Measurements from ENCODE around the gene CD9. TPM values are rescaled to one million over a fixed set of nuclear protein-coding genes. Genes with fewer than 3 reads are reported as not detected.

CD9 gene
- polyA plus RNA-seq, 2 donors = 467 to 898 TPM

DNA sequence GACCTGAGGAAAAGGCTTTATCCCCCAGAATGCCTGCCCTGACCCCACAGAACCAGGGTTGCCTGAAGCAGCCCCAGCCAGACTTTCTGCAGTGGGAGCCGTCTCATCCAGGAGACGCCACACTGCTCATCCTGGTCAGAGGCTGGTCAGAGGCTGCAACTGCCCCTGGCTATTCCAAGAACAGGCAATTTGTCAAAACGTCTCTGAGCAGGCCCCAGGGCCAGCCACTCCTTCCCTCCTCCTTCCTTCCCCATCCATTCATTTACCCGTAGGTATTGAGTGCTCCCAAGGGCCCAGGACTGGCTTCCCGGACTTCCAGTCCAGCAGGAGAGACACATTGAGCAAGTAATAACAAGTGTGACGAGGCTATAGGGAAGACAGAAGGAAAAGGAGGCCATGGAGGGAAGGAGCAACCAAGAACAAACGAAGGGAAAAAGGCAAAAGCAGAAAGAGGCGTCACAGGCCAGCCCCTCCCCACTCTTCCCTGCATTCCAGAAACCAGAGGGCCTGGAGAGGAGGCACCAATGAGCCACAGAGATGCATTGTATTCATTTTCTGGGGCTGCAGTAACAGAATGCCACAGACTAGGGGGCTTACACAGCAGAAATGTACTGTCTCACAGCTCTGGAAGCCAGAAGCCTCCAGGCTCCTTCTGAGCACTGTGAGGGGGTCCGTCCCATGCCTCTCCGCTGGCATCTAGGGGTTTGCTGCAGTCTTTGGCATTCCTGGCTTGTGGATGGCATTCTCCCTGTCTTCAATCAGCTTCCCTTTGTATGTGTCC is 21.0 kb upstream of the CD9 start:
- no peak overlapping the region for H3K4me3 ChIP-seq (ENCODE audit: low read depth in 1 of 2, low read length in 2 of 2)
- no peaks in the 10 kb centered on the region for H3K27me3 ChIP-seq (ENCODE audit: control insufficient read depth in 1 of 2, insufficient read depth in 2 of 2, low read length in 2 of 2)
- peak overlapping the region; percentile 17 to 56 for H3K27ac ChIP-seq (ENCODE audit: low read depth in 2 of 2, low read length in 1 of 2)
- no peaks in the 10 kb centered on the region for H3K36me3 ChIP-seq (ENCODE audit: control insufficient read depth in 2 of 2, insufficient read depth in 2 of 2, low read length in 1 of 2)
- WGBS, 2 donors = 57 to 72% methylated on average over 10 of the region's 10 CpGs
- no peaks in the 10 kb centered on the region for H3K9me3 ChIP-seq (ENCODE audit: control insufficient read depth in 2 of 2, insufficient read depth in 1 of 2, low read depth in 1 of 2, low read length in 1 of 2)
- H3K4me1 ChIP-seq (ENCODE audit: control insufficient read depth in 2 of 2, insufficient read depth in 2 of 2, low read length in 1 of 2) = peaks cover 0 to 32% of the 10 kb centered on the region in 2 donors

DNA sequence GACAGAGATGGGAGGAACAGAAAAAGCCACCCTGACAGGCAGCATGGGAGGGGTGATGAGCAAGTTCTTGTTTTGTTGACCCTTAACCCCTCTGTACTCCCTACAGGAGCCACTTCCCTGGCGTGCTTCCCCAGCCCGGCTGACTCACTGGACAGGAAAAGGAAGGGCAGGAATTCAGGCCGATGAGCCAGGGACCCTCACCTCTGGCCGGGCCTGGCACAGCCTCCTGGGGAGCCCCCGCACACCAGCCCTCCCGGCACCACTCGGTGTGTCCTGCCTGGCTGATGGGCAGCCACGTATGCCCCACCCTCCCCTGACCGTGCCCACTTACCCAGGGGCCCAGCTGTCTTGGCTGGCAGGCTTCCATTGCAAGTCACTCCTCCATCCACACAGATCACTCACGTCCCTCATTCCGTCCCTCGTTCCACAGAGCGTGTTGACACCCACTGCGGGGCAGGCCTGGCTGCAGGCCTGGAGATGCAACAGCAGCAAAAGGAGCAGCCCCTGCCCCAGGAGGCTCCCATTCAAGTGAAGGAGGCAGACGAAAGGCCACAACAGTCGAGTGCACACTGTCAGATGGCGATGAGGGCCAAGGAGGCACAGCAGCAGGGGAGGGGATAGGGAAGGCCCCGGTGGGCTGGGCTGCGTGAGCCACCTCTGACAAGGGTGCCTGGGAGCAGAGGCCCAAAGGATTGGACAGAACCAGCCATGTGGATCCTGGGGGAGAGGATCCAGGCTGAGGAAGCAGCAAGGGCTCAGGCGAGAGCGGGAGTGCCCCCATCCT is 19.7 kb upstream of the CD9 start:
- 70 to 72% methylated on average over 21 of the region's 21 CpGs for WGBS, 2 donors
- H3K4me3 ChIP-seq (ENCODE audit: low read depth in 1 of 2, low read length in 2 of 2) = no peak overlapping the region
- H3K36me3 ChIP-seq (ENCODE audit: control insufficient read depth in 2 of 2, insufficient read depth in 2 of 2, low read length in 1 of 2) = no peaks in the 10 kb centered on the region
- H3K4me1 ChIP-seq (ENCODE audit: control insufficient read depth in 2 of 2, insufficient read depth in 2 of 2, low read length in 1 of 2) = peaks cover 0 to 32% of the 10 kb centered on the region in 2 donors
- peak overlapping the region; percentile 25 to 37 for H3K27ac ChIP-seq (ENCODE audit: low read depth in 2 of 2, low read length in 1 of 2)
- H3K27me3 ChIP-seq (ENCODE audit: control insufficient read depth in 1 of 2, insufficient read depth in 2 of 2, low read length in 2 of 2) = no peaks in the 10 kb centered on the region
- H3K9me3 ChIP-seq (ENCODE audit: control insufficient read depth in 2 of 2, insufficient read depth in 1 of 2, low read depth in 1 of 2, low read length in 1 of 2) = no peaks in the 10 kb centered on the region

DNA sequence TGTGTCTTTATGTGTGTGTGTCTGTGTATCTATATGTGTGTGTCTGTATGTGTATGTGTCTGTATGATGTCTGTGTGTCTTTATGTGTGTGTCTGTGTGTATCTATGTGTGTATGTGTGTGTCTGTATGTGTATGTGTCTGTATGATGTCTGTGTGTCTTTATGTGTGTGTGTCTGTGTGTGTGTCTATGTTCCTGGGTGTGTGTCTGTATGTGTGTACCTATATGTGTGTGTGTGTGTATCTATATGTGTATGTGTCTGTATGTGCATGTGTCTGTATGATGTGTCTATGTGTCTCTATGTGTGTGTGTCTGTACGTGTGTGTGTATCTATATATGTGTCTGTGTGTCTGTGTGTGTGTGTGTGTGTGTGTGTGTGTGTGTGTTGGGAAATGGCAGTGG is 19.0 kb upstream of the CD9 start:
- H3K4me1 ChIP-seq (ENCODE audit: control insufficient read depth in 2 of 2, insufficient read depth in 2 of 2, low read length in 1 of 2) = peaks cover 0 to 32% of the 10 kb centered on the region in 2 donors
- H3K4me3 ChIP-seq (ENCODE audit: low read depth in 1 of 2, low read length in 2 of 2) = no peak overlapping the region
- H3K27ac ChIP-seq (ENCODE audit: low read depth in 2 of 2, low read length in 1 of 2) = no peak overlapping the region
- 40 to 59% methylated on average over 1 of the region's 1 CpG for WGBS, 2 donors
- no peaks in the 10 kb centered on the region for H3K36me3 ChIP-seq (ENCODE audit: control insufficient read depth in 2 of 2, insufficient read depth in 2 of 2, low read length in 1 of 2)
- no peaks in the 10 kb centered on the region for H3K9me3 ChIP-seq (ENCODE audit: control insufficient read depth in 2 of 2, insufficient read depth in 1 of 2, low read depth in 1 of 2, low read length in 1 of 2)
- H3K27me3 ChIP-seq (ENCODE audit: control insufficient read depth in 1 of 2, insufficient read depth in 2 of 2, low read length in 2 of 2) = no peaks in the 10 kb centered on the region

DNA sequence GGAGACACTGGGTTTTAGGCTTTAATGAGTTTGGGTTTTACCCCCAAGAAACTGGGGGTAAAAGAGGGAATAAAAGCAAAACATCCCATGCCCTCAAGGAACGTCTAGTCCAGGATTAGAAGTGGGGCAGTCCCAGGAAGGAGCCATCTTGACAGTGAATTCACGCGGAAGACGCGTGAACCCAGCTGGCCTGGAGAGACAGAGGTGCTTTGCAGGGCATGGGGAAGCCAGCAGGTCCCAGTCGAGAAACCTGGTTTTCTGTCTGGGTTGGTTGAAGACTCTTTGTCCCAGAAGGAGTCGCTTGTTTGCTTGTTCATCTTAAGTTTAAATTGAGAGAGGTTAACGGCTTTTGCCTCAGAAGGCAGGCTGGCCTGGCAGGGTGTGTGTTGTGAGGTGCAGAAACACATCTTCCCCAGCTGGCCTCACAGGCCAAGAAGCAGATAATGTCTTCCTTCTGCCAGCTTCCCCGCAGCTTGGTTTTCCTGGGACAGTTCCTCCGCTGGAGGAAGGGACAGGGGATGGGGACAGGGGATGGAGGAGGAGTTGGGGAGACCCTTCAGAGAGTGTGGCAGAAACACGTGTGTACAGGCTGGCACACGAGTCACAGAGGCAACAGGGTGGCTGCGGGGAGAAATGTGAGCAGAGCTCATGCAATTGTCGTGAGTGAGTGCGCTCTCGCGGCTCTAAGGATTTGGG is 18.5 kb upstream of the CD9 start:
- no peaks in the 10 kb centered on the region for H3K9me3 ChIP-seq (ENCODE audit: control insufficient read depth in 2 of 2, insufficient read depth in 1 of 2, low read depth in 1 of 2, low read length in 1 of 2)
- H3K27ac ChIP-seq (ENCODE audit: low read depth in 2 of 2, low read length in 1 of 2) = peak overlapping the region; percentile 92 to 95
- H3K4me3 ChIP-seq (ENCODE audit: low read depth in 1 of 2, low read length in 2 of 2) = no peak overlapping the region
- H3K4me1 ChIP-seq (ENCODE audit: control insufficient read depth in 2 of 2, insufficient read depth in 2 of 2, low read length in 1 of 2) = peaks cover 0 to 32% of the 10 kb centered on the region in 2 donors
- H3K27me3 ChIP-seq (ENCODE audit: control insufficient read depth in 1 of 2, insufficient read depth in 2 of 2, low read length in 2 of 2) = no peaks in the 10 kb centered on the region
- H3K36me3 ChIP-seq (ENCODE audit: control insufficient read depth in 2 of 2, insufficient read depth in 2 of 2, low read length in 1 of 2) = no peaks in the 10 kb centered on the region
- 35 to 48% methylated on average over 17 of the region's 17 CpGs for WGBS, 2 donors

DNA sequence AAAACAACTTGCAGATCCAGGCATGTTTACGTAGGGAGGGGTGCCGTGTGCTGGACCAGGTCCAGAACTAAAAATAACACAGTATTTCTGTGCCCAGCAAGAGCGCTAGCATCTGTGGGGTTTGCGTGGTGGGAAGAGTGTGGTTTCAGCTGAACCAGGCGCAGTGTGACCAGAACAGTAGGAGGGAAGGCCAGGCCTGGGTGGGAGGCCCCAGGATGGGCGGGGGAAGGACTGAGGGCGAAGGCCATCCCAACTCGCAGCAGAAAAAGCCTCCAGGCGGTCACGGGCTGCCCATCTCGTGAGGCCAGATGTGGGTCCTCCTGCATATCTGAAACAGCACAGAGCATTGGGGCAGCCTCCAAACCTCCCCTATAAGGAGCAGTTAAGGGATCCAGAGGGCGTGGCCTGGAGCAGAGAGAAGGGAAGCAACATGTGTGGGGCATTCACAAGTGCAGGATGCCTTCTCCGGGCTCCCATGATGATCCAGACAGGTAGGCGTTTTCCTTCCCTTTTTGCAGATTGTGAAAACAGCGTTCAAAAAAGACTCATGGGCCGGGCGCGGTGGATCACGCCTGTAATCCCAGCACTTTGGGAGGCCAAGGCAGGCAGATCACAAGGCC is 17.8 kb upstream of the CD9 start:
- H3K4me3 ChIP-seq (ENCODE audit: low read depth in 1 of 2, low read length in 2 of 2) = no peak overlapping the region
- peak overlapping the region; percentile 92 to 95 for H3K27ac ChIP-seq (ENCODE audit: low read depth in 2 of 2, low read length in 1 of 2)
- no peaks in the 10 kb centered on the region for H3K36me3 ChIP-seq (ENCODE audit: control insufficient read depth in 2 of 2, insufficient read depth in 2 of 2, low read length in 1 of 2)
- 27 to 36% methylated on average over 19 of the region's 19 CpGs for WGBS, 2 donors
- no peaks in the 10 kb centered on the region for H3K9me3 ChIP-seq (ENCODE audit: control insufficient read depth in 2 of 2, insufficient read depth in 1 of 2, low read depth in 1 of 2, low read length in 1 of 2)
- H3K4me1 ChIP-seq (ENCODE audit: control insufficient read depth in 2 of 2, insufficient read depth in 2 of 2, low read length in 1 of 2) = peaks cover 0 to 32% of the 10 kb centered on the region in 2 donors
- no peaks in the 10 kb centered on the region for H3K27me3 ChIP-seq (ENCODE audit: control insufficient read depth in 1 of 2, insufficient read depth in 2 of 2, low read length in 2 of 2)

DNA sequence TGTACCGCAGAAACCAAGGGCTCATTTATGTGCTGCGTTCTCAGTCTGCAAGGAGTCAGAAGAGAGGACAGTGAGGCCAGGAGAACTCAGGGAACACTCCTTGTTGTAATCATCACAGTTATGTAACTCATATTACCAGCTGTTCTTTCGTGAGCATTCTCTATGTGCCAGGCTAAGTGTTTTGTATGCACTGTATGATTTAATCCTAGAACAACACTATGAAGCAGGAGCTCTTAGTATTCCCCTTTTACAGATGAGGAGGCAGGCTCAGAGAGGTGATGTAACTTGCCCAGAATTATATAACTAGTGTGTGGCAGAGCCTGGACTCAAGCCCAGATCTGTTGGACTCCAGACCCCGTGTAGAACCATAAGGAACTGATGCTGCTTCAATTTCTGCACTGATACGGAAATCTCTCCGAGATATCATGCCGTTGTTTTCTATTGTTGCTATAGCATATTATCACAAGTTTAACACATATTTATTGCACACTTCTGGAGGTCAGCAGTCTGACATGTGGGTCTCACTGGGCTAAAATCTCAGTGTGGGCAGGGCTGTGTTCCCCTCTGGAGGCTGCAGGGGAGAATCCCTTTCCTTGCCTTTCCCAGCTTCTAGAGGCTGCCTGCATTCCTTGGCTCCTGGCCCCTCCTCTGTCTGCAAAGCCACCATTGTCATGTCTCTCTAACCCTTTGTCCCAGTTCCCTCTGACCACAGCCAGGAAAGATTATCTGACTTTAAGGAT is 16.3 kb upstream of the CD9 start:
- H3K27ac ChIP-seq (ENCODE audit: low read depth in 2 of 2, low read length in 1 of 2) = peak overlapping the region; percentile 92 to 95
- peaks cover 0 to 40% of the 10 kb centered on the region in 2 donors for H3K4me1 ChIP-seq (ENCODE audit: control insufficient read depth in 2 of 2, insufficient read depth in 2 of 2, low read length in 1 of 2)
- H3K4me3 ChIP-seq (ENCODE audit: low read depth in 1 of 2, low read length in 2 of 2) = no peak overlapping the region
- WGBS, 2 donors = 35 to 37% methylated on average over 7 of the region's 7 CpGs
- H3K27me3 ChIP-seq (ENCODE audit: control insufficient read depth in 1 of 2, insufficient read depth in 2 of 2, low read length in 2 of 2) = no peaks in the 10 kb centered on the region
- no peaks in the 10 kb centered on the region for H3K36me3 ChIP-seq (ENCODE audit: control insufficient read depth in 2 of 2, insufficient read depth in 2 of 2, low read length in 1 of 2)
- no peaks in the 10 kb centered on the region for H3K9me3 ChIP-seq (ENCODE audit: control insufficient read depth in 2 of 2, insufficient read depth in 1 of 2, low read depth in 1 of 2, low read length in 1 of 2)

DNA sequence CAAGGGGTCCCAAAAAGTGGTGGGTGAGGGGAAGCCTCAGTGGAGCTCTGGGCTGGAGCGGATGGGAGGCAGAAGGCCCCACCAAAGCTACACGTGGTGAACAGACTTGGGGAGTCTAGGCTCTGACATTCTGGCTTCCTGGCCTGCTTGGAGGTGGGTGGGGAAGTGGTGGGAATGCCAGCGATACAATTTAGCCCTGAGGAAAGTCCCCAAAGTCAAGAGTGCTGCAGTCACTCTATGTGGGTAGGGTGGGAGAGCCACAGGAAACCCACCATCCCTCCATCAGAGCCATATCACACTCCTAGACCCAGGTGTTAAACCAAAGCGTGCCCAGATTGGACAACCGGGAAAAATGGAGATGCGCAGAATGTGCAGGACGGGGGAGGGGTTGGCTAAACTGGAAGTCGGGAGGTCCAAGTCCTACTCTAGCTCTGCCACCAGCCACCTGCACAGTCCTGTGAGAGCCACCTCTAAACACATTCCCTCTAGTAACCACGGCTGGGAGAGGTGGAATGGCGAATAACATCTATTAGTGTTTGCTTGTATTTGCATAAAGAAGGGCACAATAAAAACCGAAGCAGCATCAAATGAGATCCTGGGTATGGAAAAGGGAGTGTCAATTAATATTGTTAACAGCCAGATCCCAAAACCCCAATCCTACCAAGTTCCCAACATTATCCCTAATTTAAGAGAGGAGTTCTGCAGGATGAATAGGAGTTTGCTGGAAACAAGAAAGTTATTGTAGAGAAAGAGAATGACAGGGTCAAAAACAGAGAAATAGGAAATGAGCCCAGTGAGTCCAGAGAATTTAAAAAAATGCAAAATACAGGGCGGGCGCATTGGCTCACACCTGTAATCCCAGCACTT is 14.0 kb upstream of the CD9 start:
- Histone ChIP-seq H3K36me3 (ENCODE audit: control insufficient read depth in 2 of 2, insufficient read depth in 2 of 2, low read length in 1 of 2) (no peaks in the 10 kb centered on the region), H3K27me3 (ENCODE audit: control insufficient read depth in 1 of 2, insufficient read depth in 2 of 2, low read length in 2 of 2) (no peaks in the 10 kb centered on the region), H3K4me3 (ENCODE audit: low read depth in 1 of 2, low read length in 2 of 2) (no peak overlapping the region), H3K4me1 (ENCODE audit: control insufficient read depth in 2 of 2, insufficient read depth in 2 of 2, low read length in 1 of 2) (peaks cover 0 to 35% of the 10 kb centered on the region in 2 donors), H3K9me3 (ENCODE audit: control insufficient read depth in 2 of 2, insufficient read depth in 1 of 2, low read depth in 1 of 2, low read length in 1 of 2) (no peaks in the 10 kb centered on the region), H3K27ac (ENCODE audit: low read depth in 2 of 2, low read length in 1 of 2) (peak overlapping the region in 1 of 2 donors; percentile 61)
- WGBS, 2 donors = 78% methylated on average over 13 of the region's 13 CpGs

DNA sequence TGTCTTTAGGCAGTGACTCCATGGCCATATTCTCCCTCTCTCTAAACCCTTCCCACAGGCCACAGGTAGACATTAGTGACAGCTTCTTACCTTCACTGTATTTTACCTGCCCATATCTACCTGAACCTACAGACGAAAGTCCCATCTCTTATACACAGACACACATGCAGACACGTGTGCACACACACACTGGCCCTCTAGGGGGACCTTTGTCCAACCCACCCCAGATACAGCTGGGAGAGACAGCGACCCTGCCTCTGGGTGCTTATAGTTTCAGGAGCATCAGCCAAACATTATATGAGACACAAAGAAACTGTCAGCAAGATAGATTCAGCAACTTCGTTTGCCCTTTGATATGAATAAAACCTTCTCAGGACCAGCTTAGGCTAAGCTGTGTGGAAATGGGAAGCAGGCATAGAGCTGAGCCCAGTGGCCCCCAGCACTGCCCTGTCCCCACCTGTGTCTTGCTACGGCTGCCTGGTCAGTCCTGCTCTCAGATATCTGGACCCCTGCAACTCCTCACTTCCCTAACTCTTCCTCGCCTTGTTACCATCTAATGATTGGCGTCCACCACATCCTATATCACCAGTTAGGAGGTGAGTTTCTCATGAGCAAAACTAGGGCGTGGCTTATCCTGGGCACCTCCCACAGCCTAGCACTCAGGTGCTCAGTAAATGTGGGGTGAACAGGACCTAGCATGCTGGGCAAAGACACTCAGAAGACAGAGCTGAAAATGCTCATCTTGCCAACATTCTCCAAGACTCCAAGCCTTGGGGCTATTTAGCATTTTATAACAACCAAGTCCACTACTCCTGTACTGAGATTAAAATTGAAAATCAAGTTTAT is 12.0 kb upstream of the CD9 start:
- Histone ChIP-seq H3K4me1 (ENCODE audit: control insufficient read depth in 2 of 2, insufficient read depth in 2 of 2, low read length in 1 of 2) (peaks cover 0 to 17% of the 10 kb centered on the region in 2 donors), H3K27ac (ENCODE audit: low read depth in 2 of 2, low read length in 1 of 2) (peak overlapping the region in 1 of 2 donors; percentile 47), H3K36me3 (ENCODE audit: control insufficient read depth in 2 of 2, insufficient read depth in 2 of 2, low read length in 1 of 2) (no peaks in the 10 kb centered on the region), H3K4me3 (ENCODE audit: low read depth in 1 of 2, low read length in 2 of 2) (no peak overlapping the region), H3K27me3 (ENCODE audit: control insufficient read depth in 1 of 2, insufficient read depth in 2 of 2, low read length in 2 of 2) (no peaks in the 10 kb centered on the region), H3K9me3 (ENCODE audit: control insufficient read depth in 2 of 2, insufficient read depth in 1 of 2, low read depth in 1 of 2, low read length in 1 of 2) (no peaks in the 10 kb centered on the region)
- 73 to 74% methylated on average over 8 of the region's 8 CpGs for WGBS, 2 donors

All from esophagus (tissue), 2 donors.